ENCODE data around the gene ZNF124. TPM values are rescaled to one million over a fixed set of nuclear protein-coding genes. Genes with fewer than 3 reads are reported as not detected.

ZNF124 gene
- total RNA-seq, 3 donors from 2014 or later: 41.8 to 78.5 (median 61.3) TPM

- Histone ChIP-seq H3K4me1 (ENCODE audit: low read depth) (peaks cover 15% of the 10 kb centered on the region), H3K9me3 (no peaks in the 10 kb centered on the region), H3K4me3 (no peak overlapping the region), H3K36me3 (ENCODE audit: low read depth) (no peaks in the 10 kb centered on the region)
- intact Hi-C loops (cut with DNase I, micrococcal nuclease): no loop called here
- no peak for ATAC-seq
- no peak for TF ChIP-seq CTCF (IDR thresholded peaks at IDR 0.05)
- no peak for DNase-seq
These were observed 39.5 kb upstream of the ZNF124 start for GRCh38 chr1:247211339-247211738.

- Histone ChIP-seq H3K4me3 (peak overlapping the region; percentile 85), H3K36me3 (ENCODE audit: low read depth) (no peaks in the 10 kb centered on the region), H3K4me1 (ENCODE audit: low read depth) (peaks cover 16% of the 10 kb centered on the region), H3K9me3 (no peaks in the 10 kb centered on the region)
- DNase-seq (peak; percentile 99 to 100 (median 99)), ATAC-seq (peak; percentile 100)
- intact Hi-C loops (cut with DNase I, micrococcal nuclease): no loop called here
- no peak for TF ChIP-seq CTCF (IDR thresholded peaks at IDR 0.05)
These were observed 38.7 kb upstream of the ZNF124 start for GRCh38 chr1:247210376-247211117.

- H3K36me3 ChIP-seq (ENCODE audit: low read depth): no peaks in the 10 kb centered on the region
- DNase-seq (no peak), ATAC-seq (peak; percentile 12)
- intact Hi-C loops (cut with DNase I, micrococcal nuclease): no loop called here
- no peaks in the 10 kb centered on the region for H3K9me3 ChIP-seq
- H3K4me1 ChIP-seq (ENCODE audit: low read depth): peaks cover 19% of the 10 kb centered on the region
- peak overlapping the region; percentile 85 for H3K4me3 ChIP-seq
- no peak for TF ChIP-seq CTCF (IDR thresholded peaks at IDR 0.05)
These were observed 38.2 kb upstream of the ZNF124 start for GRCh38 chr1:247210062-247210375.

GRCh38 chr1:247209396-247209795 lies 37.6 kb upstream of the ZNF124 start:
- peaks cover 25% of the 10 kb centered on the region for H3K4me1 ChIP-seq (ENCODE audit: low read depth)
- H3K36me3 ChIP-seq (ENCODE audit: low read depth): no peaks in the 10 kb centered on the region
- DNase-seq (no peak), ATAC-seq (no peak)
- H3K9me3 ChIP-seq: no peaks in the 10 kb centered on the region
- TF ChIP-seq CTCF (IDR thresholded peaks at IDR 0.05): no peak
- no peak overlapping the region for H3K4me3 ChIP-seq
- intact Hi-C loops (cut with DNase I, micrococcal nuclease): no loop called here

GRCh38 chr1:247204177-247204647 lies 32.4 kb upstream of the ZNF124 start:
- intact Hi-C loops (cut with DNase I, micrococcal nuclease): no loop called here
- Histone ChIP-seq H3K4me3 (no peak overlapping the region), H3K4me1 (ENCODE audit: low read depth) (peaks cover 18% of the 10 kb centered on the region), H3K9me3 (no peaks in the 10 kb centered on the region), H3K36me3 (ENCODE audit: low read depth) (no peaks in the 10 kb centered on the region)
- ATAC-seq (no peak), DNase-seq (no peak)
- TF ChIP-seq CTCF (IDR thresholded peaks at IDR 0.05): no peak
